Measurements from ENCODE around the gene WNT7B.

DNA sequence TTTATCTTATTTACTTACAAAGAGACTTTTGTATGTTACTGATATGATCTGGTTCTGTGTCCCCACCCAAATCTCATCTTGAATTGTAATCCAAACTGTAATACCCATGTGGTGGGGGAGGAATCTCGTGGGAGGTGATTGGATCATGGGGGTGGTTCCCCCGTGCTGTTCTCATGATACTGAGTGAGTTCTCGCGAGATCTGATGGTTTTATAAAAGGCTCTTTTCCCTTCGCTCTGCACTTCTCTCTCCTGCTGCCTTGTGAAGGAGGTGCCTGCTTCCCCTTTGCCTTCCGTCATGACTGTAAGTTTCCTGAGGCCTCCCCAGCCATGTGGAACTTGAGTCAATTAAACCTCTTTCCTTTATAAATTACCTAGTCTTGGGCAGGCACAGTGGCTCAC lies 42.4 kb upstream of the WNT7B start:
- TF ChIP-seq CTCF (IDR thresholded peaks at IDR 0.05) = no peak
- TF ChIP-seq TCF7 (CRISPR knock-in tag; IDR thresholded peaks at IDR 0.05; ENCODE audit: low read depth) = no peak
- TF ChIP-seq CBFB (CRISPR knock-in tag; IDR thresholded peaks at IDR 0.05; ENCODE audit: low read depth) = no peak
- no peak for TF ChIP-seq HMGXB4 (CRISPR knock-in tag; IDR thresholded peaks at IDR 0.05)
- TF ChIP-seq CREB1 (CRISPR knock-in tag; IDR thresholded peaks at IDR 0.05) = no peak
- TF ChIP-seq ETV6 (CRISPR knock-in tag; IDR thresholded peaks at IDR 0.05) = no peak
- no peak for TF ChIP-seq ZNF121 (CRISPR knock-in tag; IDR thresholded peaks at IDR 0.05)
- no peak for TF ChIP-seq ZNF138 (CRISPR knock-in tag; conservative IDR thresholded peaks at IDR 0.05)
- TF ChIP-seq, protein P1, sequence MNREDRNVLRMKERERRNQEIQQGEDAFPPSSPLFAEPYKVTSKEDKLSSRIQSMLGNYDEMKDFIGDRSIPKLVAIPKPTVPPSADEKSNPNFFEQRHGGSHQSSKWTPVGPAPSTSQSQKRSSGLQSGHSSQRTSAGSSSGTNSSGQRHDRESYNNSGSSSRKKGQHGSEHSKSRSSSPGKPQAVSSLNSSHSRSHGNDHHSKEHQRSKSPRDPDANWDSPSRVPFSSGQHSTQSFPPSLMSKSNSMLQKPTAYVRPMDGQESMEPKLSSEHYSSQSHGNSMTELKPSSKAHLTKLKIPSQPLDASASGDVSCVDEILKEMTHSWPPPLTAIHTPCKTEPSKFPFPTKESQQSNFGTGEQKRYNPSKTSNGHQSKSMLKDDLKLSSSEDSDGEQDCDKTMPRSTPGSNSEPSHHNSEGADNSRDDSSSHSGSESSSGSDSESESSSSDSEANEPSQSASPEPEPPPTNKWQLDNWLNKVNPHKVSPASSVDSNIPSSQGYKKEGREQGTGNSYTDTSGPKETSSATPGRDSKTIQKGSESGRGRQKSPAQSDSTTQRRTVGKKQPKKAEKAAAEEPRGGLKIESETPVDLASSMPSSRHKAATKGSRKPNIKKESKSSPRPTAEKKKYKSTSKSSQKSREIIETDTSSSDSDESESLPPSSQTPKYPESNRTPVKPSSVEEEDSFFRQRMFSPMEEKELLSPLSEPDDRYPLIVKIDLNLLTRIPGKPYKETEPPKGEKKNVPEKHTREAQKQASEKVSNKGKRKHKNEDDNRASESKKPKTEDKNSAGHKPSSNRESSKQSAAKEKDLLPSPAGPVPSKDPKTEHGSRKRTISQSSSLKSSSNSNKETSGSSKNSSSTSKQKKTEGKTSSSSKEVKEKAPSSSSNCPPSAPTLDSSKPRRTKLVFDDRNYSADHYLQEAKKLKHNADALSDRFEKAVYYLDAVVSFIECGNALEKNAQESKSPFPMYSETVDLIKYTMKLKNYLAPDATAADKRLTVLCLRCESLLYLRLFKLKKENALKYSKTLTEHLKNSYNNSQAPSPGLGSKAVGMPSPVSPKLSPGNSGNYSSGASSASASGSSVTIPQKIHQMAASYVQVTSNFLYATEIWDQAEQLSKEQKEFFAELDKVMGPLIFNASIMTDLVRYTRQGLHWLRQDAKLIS (CRISPR knock-in tag; IDR thresholded peaks at IDR 0.05; ENCODE audit: borderline replicate concordance) = no peak
- TF ChIP-seq NFE2L1 (CRISPR knock-in tag; IDR thresholded peaks at IDR 0.05) = no peak
- TF ChIP-seq, protein P2, sequence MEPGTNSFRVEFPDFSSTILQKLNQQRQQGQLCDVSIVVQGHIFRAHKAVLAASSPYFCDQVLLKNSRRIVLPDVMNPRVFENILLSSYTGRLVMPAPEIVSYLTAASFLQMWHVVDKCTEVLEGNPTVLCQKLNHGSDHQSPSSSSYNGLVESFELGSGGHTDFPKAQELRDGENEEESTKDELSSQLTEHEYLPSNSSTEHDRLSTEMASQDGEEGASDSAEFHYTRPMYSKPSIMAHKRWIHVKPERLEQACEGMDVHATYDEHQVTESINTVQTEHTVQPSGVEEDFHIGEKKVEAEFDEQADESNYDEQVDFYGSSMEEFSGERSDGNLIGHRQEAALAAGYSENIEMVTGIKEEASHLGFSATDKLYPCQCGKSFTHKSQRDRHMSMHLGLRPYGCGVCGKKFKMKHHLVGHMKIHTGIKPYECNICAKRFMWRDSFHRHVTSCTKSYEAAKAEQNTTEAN (CRISPR knock-in tag; IDR thresholded peaks at IDR 0.05) = no peak
